ENCODE results near the gene TGIF1. TPM values are rescaled to one million over a fixed set of nuclear protein-coding genes. Genes with fewer than 3 reads are reported as not detected.

The TGIF1 gene
- total and polyA plus RNA-seq, 5 experiments from 2014 or later = 17.4 to 83.6 (median 39.7) TPM

- no peaks in the 10 kb centered on the region for H3K9me3 Mint-ChIP-seq
- ATAC-seq (peak; percentile 62 to 85), DNase-seq (peak in 3 of 10 donors; percentile 17 to 64 (median 20))
- POLR2A ChIA-PET = interaction anchor here (0.7 to 2.8 kb wide), 3 partner anchors 11 to 153 kb away, joined by 3 to 16 read pairs (median 12); no protein-coding TSS in a partner anchor
- no peak overlapping the region for H3K4me3 Mint-ChIP-seq
- H3K36me3 Mint-ChIP-seq = no peaks in the 10 kb centered on the region
- peaks cover 0 to 2% (median under 1%) of the 10 kb centered on the region in 4 donors for H3K4me1 Mint-ChIP-seq
- H3K27ac Mint-ChIP-seq = no peak overlapping the region
- H3K27me3 Mint-ChIP-seq = peaks cover 0 to 4% (median 0%) of the 10 kb centered on the region in 5 donors
Observed at GRCh38 chr18:3441290-3441689, 8.7 kb upstream of the TGIF1 start.

GRCh38 chr18:3442919-3443318 is 7.1 kb upstream of the TGIF1 start:
- H3K4me1 Mint-ChIP-seq = peaks cover under 1 to 12% (median 5%) of the 10 kb centered on the region in 4 donors
- H3K4me3 Mint-ChIP-seq = no peak overlapping the region
- POLR2A ChIA-PET = interaction anchor here (0.6 to 2.8 kb wide), 3 partner anchors 9 to 213 kb away, joined by 3 to 16 read pairs (median 12); no protein-coding TSS in a partner anchor
- DNase-seq = no peak
- peaks cover 0 to 4% (median 0%) of the 10 kb centered on the region in 5 donors for H3K27me3 Mint-ChIP-seq
- H3K27ac Mint-ChIP-seq = peak overlapping the region in 1 of 10 donors; percentile 61
- ATAC-seq = no peak
- H3K9me3 Mint-ChIP-seq = no peaks in the 10 kb centered on the region
- no peaks in the 10 kb centered on the region for H3K36me3 Mint-ChIP-seq

GRCh38 chr18:3444296-3444695 is 5.7 kb upstream of the TGIF1 start:
- H3K9me3 Mint-ChIP-seq = no peaks in the 10 kb centered on the region
- H3K36me3 Mint-ChIP-seq = no peaks in the 10 kb centered on the region
- H3K27ac Mint-ChIP-seq = no peak overlapping the region
- peaks cover 0 to 3% (median 0%) of the 10 kb centered on the region in 5 donors for H3K27me3 Mint-ChIP-seq
- ATAC-seq = no peak
- no peak for DNase-seq
- POLR2A ChIA-PET = interaction anchor here (2.8 kb wide), 1 partner anchor 10 kb away, joined by 9 read pairs; no protein-coding TSS in a partner anchor
- peaks cover 1 to 15% (median 14%) of the 10 kb centered on the region in 4 donors for H3K4me1 Mint-ChIP-seq
- H3K4me3 Mint-ChIP-seq = no peak overlapping the region

- Mint-ChIP-seq H3K27me3 (peaks cover 0 to 3% (median 0%) of the 10 kb centered on the region in 5 donors), H3K9me3 (no peaks in the 10 kb centered on the region), H3K4me3 (peak overlapping the region in 3 of 10 donors; percentile 2 to 39 (median 32)), H3K4me1 (peaks cover 4 to 20% (median 14%) of the 10 kb centered on the region in 4 donors), H3K27ac (peak overlapping the region in 4 of 10 donors; percentile 31 to 47 (median 44)), H3K36me3 (no peaks in the 10 kb centered on the region)
- ATAC-seq (no peak), DNase-seq (no peak)
- POLR2A ChIA-PET = interaction anchor here (0.8 to 2.8 kb wide), 2 partner anchors 10 to 151 kb away, joined by 4 to 9 read pairs; no protein-coding TSS in a partner anchor
Observed at GRCh38 chr18:3444954-3445353, 5.0 kb upstream of the TGIF1 start.

GRCh38 chr18:3447068-3447894 is 2.7 kb upstream of the TGIF1 start:
- peak in 4 of 10 donors; percentile 7 to 26 (median 14) for DNase-seq
- Mint-ChIP-seq H3K9me3 (no peaks in the 10 kb centered on the region), H3K27ac (peak overlapping the region; percentile 98 to 100 (median 100)), H3K36me3 (no peaks in the 10 kb centered on the region), H3K4me1 (peaks cover 7 to 29% (median 20%) of the 10 kb centered on the region in 4 donors), H3K4me3 (peak overlapping the region; percentile 88 to 99 (median 97)), H3K27me3 (peaks cover 0 to 3% (median 0%) of the 10 kb centered on the region in 5 donors)
- ATAC-seq = no peak
- POLR2A ChIA-PET = interaction anchor here (0.5 to 8.3 kb wide), 21 partner anchors 7 to 1859 kb away, joined by 3 to 112 read pairs (median 4); partner anchors contain the start of genes MYL12A, MYL12B and ZBTB14

GRCh38 chr18:3447895-3448837 is 1.8 kb upstream of the TGIF1 start:
- peaks cover 13 to 38% (median 28%) of the 10 kb centered on the region in 4 donors for H3K4me1 Mint-ChIP-seq
- H3K4me3 Mint-ChIP-seq = peak overlapping the region; percentile 88 to 99 (median 97)
- POLR2A ChIA-PET = interaction anchor here (0.5 to 8.3 kb wide), 28 partner anchors 8 to 1858 kb away, joined by 3 to 112 read pairs (median 4); partner anchors contain the start of genes MYL12A and MYL12B
- DNase-seq (peak; percentile 66 to 94 (median 85)), ATAC-seq (peak; percentile 52 to 59)
- H3K9me3 Mint-ChIP-seq = no peaks in the 10 kb centered on the region
- peak overlapping the region; percentile 98 to 100 (median 100) for H3K27ac Mint-ChIP-seq
- peaks cover 0 to 3% (median 0%) of the 10 kb centered on the region in 5 donors for H3K27me3 Mint-ChIP-seq
- no peaks in the 10 kb centered on the region for H3K36me3 Mint-ChIP-seq

GRCh38 chr18:3448838-3449511 is 997 bp upstream of the TGIF1 start:
- peaks cover 13 to 46% (median 36%) of the 10 kb centered on the region in 4 donors for H3K4me1 Mint-ChIP-seq
- peak overlapping the region; percentile 98 to 100 (median 100) for H3K27ac Mint-ChIP-seq
- peak overlapping the region; percentile 88 to 99 (median 97) for H3K4me3 Mint-ChIP-seq
- peaks cover 0 to 3% (median 0%) of the 10 kb centered on the region in 5 donors for H3K27me3 Mint-ChIP-seq
- no peaks in the 10 kb centered on the region for H3K36me3 Mint-ChIP-seq
- DNase-seq = peak; percentile 59 to 93 (median 84)
- POLR2A ChIA-PET = interaction anchor here (0.5 to 8.3 kb wide), 23 partner anchors 10 to 878 kb away, joined by 3 to 112 read pairs (median 4); partner anchors contain the start of genes METTL4, MYL12A, MYL12B and NDC80
- H3K9me3 Mint-ChIP-seq = no peaks in the 10 kb centered on the region
- peak; percentile 41 to 61 for ATAC-seq

GRCh38 chr18:3449512-3450011 is 410 bp upstream of the TGIF1 start:
- Mint-ChIP-seq H3K9me3 (no peaks in the 10 kb centered on the region), H3K4me1 (peaks cover 13 to 50% (median 39%) of the 10 kb centered on the region in 4 donors), H3K27ac (peak overlapping the region; percentile 98 to 100 (median 100)), H3K27me3 (peaks cover 0 to 3% (median 0%) of the 10 kb centered on the region in 5 donors), H3K4me3 (peak overlapping the region; percentile 88 to 99 (median 97)), H3K36me3 (no peaks in the 10 kb centered on the region)
- ATAC-seq (peak; percentile 13 to 14), DNase-seq (peak in 8 of 10 donors; percentile 60 to 90 (median 75))
- POLR2A ChIA-PET = interaction anchor here (0.5 to 8.3 kb wide), 21 partner anchors 9 to 878 kb away, joined by 3 to 112 read pairs (median 4); partner anchors contain the start of genes METTL4, MYL12A, MYL12B and NDC80

GRCh38 chr18:3450799-3451182 is 819 bp downstream of the TGIF1 start:
- DNase-seq (no peak), ATAC-seq (no peak)
- H3K4me3 Mint-ChIP-seq = peak overlapping the region; percentile 86 to 99 (median 94)
- POLR2A ChIA-PET = interaction anchor here (0.8 to 8.3 kb wide), 12 partner anchors 9 to 1845 kb away, joined by 3 to 112 read pairs (median 4); partner anchors contain the start of genes MYL12A, MYL12B and ZBTB14
- H3K4me1 Mint-ChIP-seq = peaks cover 16 to 55% (median 44%) of the 10 kb centered on the region in 4 donors
- no peaks in the 10 kb centered on the region for H3K9me3 Mint-ChIP-seq
- H3K36me3 Mint-ChIP-seq = peaks cover 0 to under 1% (median 0%) of the 10 kb centered on the region in 3 donors
- H3K27me3 Mint-ChIP-seq = peaks cover 0 to 3% (median 0%) of the 10 kb centered on the region in 5 donors
- H3K27ac Mint-ChIP-seq = peak overlapping the region; percentile 98 to 100 (median 100)

- Mint-ChIP-seq H3K27ac (peak overlapping the region; percentile 98 to 100 (median 100)), H3K36me3 (peaks cover 0 to 5% (median 0%) of the 10 kb centered on the region in 3 donors), H3K4me1 (peaks cover 19 to 55% (median 44%) of the 10 kb centered on the region in 4 donors), H3K27me3 (peaks cover 0 to 3% (median 0%) of the 10 kb centered on the region in 5 donors), H3K4me3 (peak overlapping the region; percentile 86 to 99 (median 94)), H3K9me3 (no peaks in the 10 kb centered on the region)
- POLR2A ChIA-PET = interaction anchor here (0.5 to 8.3 kb wide), 17 partner anchors 9 to 1844 kb away, joined by 3 to 112 read pairs (median 4); partner anchors contain the start of genes MYL12A, MYL12B and ZBTB14
- DNase-seq (peak; percentile 76 to 91 (median 82)), ATAC-seq (peak; percentile 18 to 29)
Observed at GRCh38 chr18:3451183-3451988, 1.4 kb downstream of the TGIF1 start.
